Measurements from ENCODE around the gene PTPN6.
"Not testable (repeated sequence)": the region's sequence is repeated elsewhere in the genome, so short reads cannot be mapped to it uniquely, and the experiment has no call there.

PTPN6 gene

DNA sequence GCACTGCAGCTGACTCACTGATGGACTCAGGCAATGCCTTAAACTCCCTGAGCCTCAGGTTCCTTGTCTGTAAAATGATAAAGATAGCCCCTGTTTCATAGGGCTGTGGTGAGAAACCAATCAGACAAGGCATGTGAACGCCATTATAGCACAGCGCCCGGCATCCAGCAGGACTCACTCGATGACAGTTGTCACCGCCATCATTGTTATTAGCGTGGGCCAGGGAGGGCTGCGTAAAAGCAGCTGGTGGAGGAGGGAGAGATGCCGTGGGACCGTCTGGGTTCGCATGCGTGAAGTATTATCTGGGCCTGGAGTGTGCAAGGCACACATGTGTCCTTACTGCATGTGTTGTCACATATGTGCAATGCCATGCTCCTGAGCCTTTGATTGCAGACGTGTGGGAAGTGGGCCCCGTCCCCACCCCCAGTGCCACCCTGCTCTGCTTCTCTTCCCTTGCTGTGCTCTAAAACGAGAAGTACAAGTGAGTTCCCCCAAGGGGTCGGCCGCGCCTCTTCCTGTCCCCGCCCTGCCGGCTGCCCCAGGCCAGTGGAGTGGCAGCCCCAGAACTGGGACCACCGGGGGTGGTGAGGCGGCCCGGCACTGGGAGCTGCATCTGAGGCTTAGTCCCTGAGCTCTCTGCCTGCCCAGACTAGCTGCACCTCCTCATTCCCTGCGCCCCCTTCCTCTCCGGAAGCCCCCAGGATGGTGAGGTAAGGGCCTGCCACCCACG is at the start of gene PTPN6:
PTPN6 (plus strand) TSS at position 546 of the 730 bp plus-strand sequence; CDS start at position 703, 157 bp downstream.
- no peak for DNase-seq (ENCODE audit: low read depth)

GRCh38 chr12:6902448-6902847 is 48.7 kb upstream of the PTPN6 start:
- no peak for DNase-seq (ENCODE audit: low read depth)

GRCh38 chr12:6903722-6904121 is 47.4 kb upstream of the PTPN6 start:
- no peak for DNase-seq (ENCODE audit: low read depth)

GRCh38 chr12:6904280-6905276 is 46.6 kb upstream of the PTPN6 start, which contains the start of gene LRRC23:
Gene LRRC23 (plus strand): TSS chr12:6904822. CDS start chr12:6905634, 812 bp downstream.
- peak; percentile 98 for DNase-seq (ENCODE audit: low read depth)

DNA sequence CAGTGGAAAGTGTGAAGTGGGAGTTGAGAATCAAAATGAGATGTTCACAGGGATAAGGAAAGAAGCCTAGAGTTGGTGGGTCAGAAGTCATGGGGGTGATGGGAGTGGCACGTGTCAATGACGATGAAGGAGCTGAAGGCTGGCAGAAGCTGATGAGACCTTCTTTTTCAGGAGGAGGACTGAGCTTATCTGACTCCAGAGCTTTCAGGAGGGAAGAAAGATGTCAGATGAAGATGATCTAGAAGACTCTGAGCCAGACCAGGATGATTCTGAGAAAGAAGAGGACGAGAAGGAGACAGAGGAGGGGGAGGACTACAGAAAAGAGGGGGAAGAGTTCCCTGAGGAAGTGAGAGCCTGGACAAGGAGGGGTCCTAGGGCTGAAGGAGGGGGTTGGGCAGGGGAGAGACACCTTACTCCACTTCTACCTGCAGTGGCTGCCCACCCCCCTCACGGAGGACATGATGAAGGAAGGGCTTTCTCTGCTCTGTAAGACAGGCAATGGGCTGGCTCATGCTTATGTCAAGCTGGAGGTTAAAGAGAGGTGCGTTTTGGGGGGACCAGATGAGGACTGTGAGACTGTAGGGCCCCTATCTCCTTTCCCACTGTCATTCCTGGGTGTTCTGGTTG is 45.6 kb upstream of the PTPN6 start:
- DNase-seq (ENCODE audit: low read depth) = no peak

- DNase-seq (ENCODE audit: low read depth) = not testable (repeated sequence)
Observed at GRCh38 chr12:6908141-6908540, 43.0 kb upstream of the PTPN6 start.

- no peak for DNase-seq (ENCODE audit: low read depth)
Observed at GRCh38 chr12:6909421-6910145, 41.6 kb upstream of the PTPN6 start.

GRCh38 chr12:6912164-6912935 is 38.8 kb upstream of the PTPN6 start:
- no peak for DNase-seq (ENCODE audit: low read depth)

DNA sequence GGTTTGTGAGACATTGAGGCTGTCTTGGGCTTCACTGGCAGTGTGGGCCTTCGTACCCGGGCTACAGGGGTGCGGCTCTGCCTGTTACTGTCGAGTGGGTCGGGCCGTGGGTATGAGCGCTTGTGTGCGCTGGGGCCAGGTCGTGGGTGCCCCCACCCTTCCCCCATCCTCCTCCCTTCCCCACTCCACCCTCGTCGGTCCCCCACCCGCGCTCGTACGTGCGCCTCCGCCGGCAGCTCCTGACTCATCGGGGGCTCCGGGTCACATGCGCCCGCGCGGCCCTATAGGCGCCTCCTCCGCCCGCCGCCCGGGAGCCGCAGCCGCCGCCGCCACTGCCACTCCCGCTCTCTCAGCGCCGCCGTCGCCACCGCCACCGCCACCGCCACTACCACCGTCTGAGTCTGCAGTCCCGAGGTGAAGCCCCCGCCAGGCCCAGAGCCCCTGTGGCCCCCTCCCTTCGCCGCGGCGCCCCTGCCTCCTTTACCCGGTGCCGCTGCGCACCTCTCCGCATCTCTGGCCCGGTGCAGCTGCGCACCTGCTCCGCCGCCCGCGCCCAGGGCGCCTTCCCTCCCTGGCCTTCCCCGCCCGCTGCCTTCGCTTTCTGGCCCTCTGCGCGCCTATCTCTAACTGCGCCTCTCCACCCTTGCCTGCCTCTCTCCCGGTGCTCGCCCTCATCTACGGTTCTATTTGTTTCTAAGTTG is 36.8 kb upstream of the PTPN6 start, which contains the start of gene ENO2:
ENO2 (plus strand) TSS at position 335 of the 701 bp plus-strand sequence. CDS start 1,253 bp downstream, outside the sequence.
- DNase-seq (ENCODE audit: low read depth) = peak; percentile 83

- DNase-seq (ENCODE audit: low read depth) = peak; percentile 47
Observed at GRCh38 chr12:6914947-6915788, 36.0 kb upstream of the PTPN6 start.

DNA sequence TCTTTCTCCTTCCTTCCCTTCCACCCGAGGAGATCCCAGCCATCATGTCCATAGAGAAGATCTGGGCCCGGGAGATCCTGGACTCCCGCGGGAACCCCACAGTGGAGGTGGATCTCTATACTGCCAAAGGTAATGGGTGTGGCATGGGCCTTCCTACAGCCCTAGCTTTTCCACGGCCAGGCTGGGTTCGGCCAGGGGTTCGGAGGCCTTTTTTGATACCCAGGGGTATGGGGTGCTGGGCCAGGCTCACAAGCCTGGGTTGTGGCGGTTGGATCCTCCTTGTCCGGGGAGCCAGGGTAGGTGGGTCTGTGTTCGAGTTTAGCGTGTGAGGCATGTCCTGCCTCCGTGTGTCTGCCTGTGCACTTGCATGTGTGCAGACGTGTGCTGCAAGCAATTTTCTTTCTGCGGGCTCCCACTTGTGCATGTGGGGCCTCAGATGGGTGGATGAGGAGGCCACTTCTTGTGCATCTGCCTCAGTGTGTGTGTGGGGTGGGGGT is 35.3 kb upstream of the PTPN6 start:
- DNase-seq (ENCODE audit: low read depth) = no peak

- DNase-seq (ENCODE audit: low read depth) = no peak
Observed at GRCh38 chr12:6916426-6917200, 34.5 kb upstream of the PTPN6 start.

DNA sequence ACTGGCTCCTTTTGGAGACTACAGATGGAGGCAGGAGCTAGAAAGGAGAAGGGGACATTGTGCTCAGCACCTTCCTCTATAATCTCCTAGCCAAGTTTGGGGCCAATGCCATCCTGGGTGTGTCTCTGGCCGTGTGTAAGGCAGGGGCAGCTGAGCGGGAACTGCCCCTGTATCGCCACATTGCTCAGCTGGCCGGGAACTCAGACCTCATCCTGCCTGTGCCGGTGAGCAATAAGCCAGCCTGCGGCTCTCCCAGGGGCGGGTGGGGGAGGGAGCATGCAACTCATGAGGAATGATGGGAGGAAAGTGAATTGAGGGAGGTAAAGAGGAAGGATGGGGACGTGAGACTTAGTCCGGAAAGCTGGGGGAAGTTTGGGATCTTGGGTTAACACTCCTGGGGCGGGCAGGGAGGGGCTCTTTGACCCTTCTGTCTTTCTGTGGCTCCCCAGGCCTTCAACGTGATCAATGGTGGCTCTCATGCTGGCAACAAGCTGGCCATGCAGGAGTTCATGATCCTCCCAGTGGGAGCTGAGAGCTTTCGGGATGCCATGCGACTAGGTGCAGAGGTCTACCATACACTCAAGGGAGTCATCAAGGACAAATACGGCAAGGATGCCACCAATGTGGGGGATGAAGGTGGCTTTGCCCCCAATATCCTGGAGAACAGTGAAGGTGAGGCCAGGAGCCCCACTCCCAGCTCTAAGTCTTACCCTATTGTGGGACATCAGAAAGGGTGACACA is 33.5 kb upstream of the PTPN6 start:
- peak; percentile 85 for DNase-seq (ENCODE audit: low read depth)

- DNase-seq (ENCODE audit: low read depth) = no peak
Observed at GRCh38 chr12:6919588-6919987, 31.6 kb upstream of the PTPN6 start.

- no peak for DNase-seq (ENCODE audit: low read depth)
Observed at GRCh38 chr12:6921539-6921938, 29.6 kb upstream of the PTPN6 start.

GRCh38 chr12:6921996-6922946 is 28.9 kb upstream of the PTPN6 start:
- no peak for DNase-seq (ENCODE audit: low read depth)
